HG02885 (cell line): ENCODE results near the gene GSTM3.
"Not testable (repeated sequence)": the region's sequence is repeated elsewhere in the genome, so short reads cannot be mapped to it uniquely, and the experiment has no call there.

Source experiments
- ATAC-seq: cut with Tn5 transposase; IDR thresholded peaks from one replicate; pipeline ENCODE4 v1.9.1; 2021; ENCODE audit warnings: mild to moderate bottlenecking; ENCODE audit not compliant: unreplicated experiment, poor library complexity

Gene GSTM3

GRCh38 chr1:109708949-109709348, 31.9 kb downstream of the GSTM3 start:
- not testable (repeated sequence) for ATAC-seq

GRCh38 chr1:109705411-109705810, 35.4 kb downstream of the GSTM3 start:
- no peak for ATAC-seq

GRCh38 chr1:109704173-109704572, 36.7 kb downstream of the GSTM3 start:
- no peak for ATAC-seq

GRCh38 chr1:109702940-109703339, 37.9 kb downstream of the GSTM3 start:
- not testable (repeated sequence) for ATAC-seq

GRCh38 chr1:109697861-109698260, 43.0 kb downstream of the GSTM3 start:
- not testable (repeated sequence) for ATAC-seq

- ATAC-seq: no peak
Measured at GRCh38 chr1:109697066-109697465, 43.8 kb downstream of the GSTM3 start.

GRCh38 chr1:109695138-109695537, 45.7 kb downstream of the GSTM3 start:
- not testable (repeated sequence) for ATAC-seq

GRCh38 chr1:109694400-109694799, 46.4 kb downstream of the GSTM3 start:
- ATAC-seq: not testable (repeated sequence)

GRCh38 chr1:109691759-109692158, 49.1 kb downstream of the GSTM3 start:
- no peak for ATAC-seq

- ATAC-seq: no peak
Measured at GRCh38 chr1:109689844-109690405, 50.9 kb downstream of the GSTM3 start.

GRCh38 chr1:109687641-109688499, 53.0 kb downstream of the GSTM3 start, which contains the start of gene GSTM1:
GSTM1 (plus strand) TSS chr1:109687817; CDS start chr1:109687874, 57 bp downstream.
- ATAC-seq: peak; percentile 99

GRCh38 chr1:109687109-109687508, 53.7 kb downstream of the GSTM3 start:
- peak; percentile 3 for ATAC-seq

GRCh38 chr1:109685890-109686289, 54.9 kb downstream of the GSTM3 start:
- ATAC-seq: not testable (repeated sequence)

- ATAC-seq: not testable (repeated sequence)
Measured at GRCh38 chr1:109685399-109685798, 55.4 kb downstream of the GSTM3 start.

- not testable (repeated sequence) for ATAC-seq
Measured at GRCh38 chr1:109684777-109685176, 56.1 kb downstream of the GSTM3 start.
